GM23248 (cell line): Measurements from ENCODE around the gene YWHAQ.

Experiments used
- EZH2 ChIP-seq: fragments of 200-600 bp; sonication (generic); IDR thresholded peaks from 2 replicates; pipeline ENCODE4 v1.6.1; 2018; ENCODE audit warnings: antibody characterized with exemption, mild to moderate bottlenecking; ENCODE audit not compliant: insufficient read depth, poor library complexity, severe bottlenecking
- EZH2phosphoT487 ChIP-seq: fragments of 200-600 bp; sonication (generic); IDR thresholded peaks from 2 replicates; pipeline ENCODE4 v1.6.1; 2018; ENCODE audit warnings: antibody characterized with exemption, moderate library complexity, mild to moderate bottlenecking, low read depth; ENCODE audit not compliant: insufficient read depth

- TF ChIP-seq EZH2 = no peak
- TF ChIP-seq EZH2phosphoT487 = no peak
These were observed 7.7 kb upstream of the YWHAQ start for GRCh38 chr2:9638532-9638931.
